H9 (cell line): ENCODE measurements around the gene NEURL2. TPM values are rescaled to one million over a fixed set of nuclear protein-coding genes. Genes with fewer than 3 reads are reported as not detected.

Experiments
- DNase-seq: peaks from one replicate; pipeline ENCODE4 v3.0.0-alpha.2; 2017
- H2AFZ ChIP-seq: one replicate; pipeline ENCODE4 v1.6.1; 2013; ENCODE audit warnings: mild to moderate bottlenecking, low read length, control low read depth, moderate library complexity
- H2AK5ac ChIP-seq: 2 replicates; pipeline ENCODE4 v1.6.1; 2013; ENCODE audit warnings: low read length, control low read depth, mixed read lengths; ENCODE audit not compliant: insufficient read length
- H2BK120ac ChIP-seq: one replicate; pipeline ENCODE4 v1.6.1; 2013; ENCODE audit warnings: low read depth, mild to moderate bottlenecking, low read length, control low read depth, inconsistent platforms; ENCODE audit not compliant: poor library complexity, severe bottlenecking
- H2BK12ac ChIP-seq: 2 replicates; pipeline ENCODE4 v1.6.1; 2013; ENCODE audit warnings: low read length, control low read depth, mixed read lengths, low read depth; ENCODE audit not compliant: insufficient read length
- H2BK15ac ChIP-seq: 2 replicates; pipeline ENCODE4 v1.6.1; 2013; ENCODE audit warnings: low read depth, low read length, control low read depth
- H2BK20ac ChIP-seq: one replicate; pipeline ENCODE4 v1.6.1; 2013; ENCODE audit warnings: low read depth, mild to moderate bottlenecking, low read length, control low read depth, inconsistent platforms; ENCODE audit not compliant: poor library complexity, severe bottlenecking
- H2BK5ac ChIP-seq: 2 replicates; pipeline ENCODE4 v1.6.1; 2013; ENCODE audit warnings: low read length, control low read depth, mixed read lengths; ENCODE audit not compliant: insufficient read length
- H3K14ac ChIP-seq: 2 replicates; pipeline ENCODE4 v1.6.1; 2013; ENCODE audit warnings: low read length, control low read depth; ENCODE audit not compliant: insufficient read depth
- H3K18ac ChIP-seq: 2 replicates; pipeline ENCODE4 v1.6.1; 2013; ENCODE audit warnings: low read depth, mild to moderate bottlenecking, mixed read lengths, low read length, control low read depth; ENCODE audit not compliant: insufficient read length
- H3K23ac ChIP-seq: 2 replicates; pipeline ENCODE4 v1.6.1; 2013; ENCODE audit warnings: low read length, control low read depth, mixed read lengths, low read depth; ENCODE audit not compliant: insufficient read length
- H3K23me2 ChIP-seq: 2 replicates; pipeline ENCODE4 v1.6.1; 2013; ENCODE audit warnings: low read depth, mild to moderate bottlenecking, mixed read lengths, low read length, control low read depth; ENCODE audit not compliant: insufficient read length, poor library complexity, severe bottlenecking
- H3K27ac ChIP-seq: 2 replicates; pipeline ENCODE4 v1.5.1; 2013; ENCODE audit warnings: low read length, control low read depth, mixed read lengths, low read depth; ENCODE audit not compliant: insufficient read length
- H3K27me3 ChIP-seq: 2 replicates; pipeline ENCODE4 v1.6.1; 2013; ENCODE audit warnings: low read length, control low read depth, inconsistent platforms; ENCODE audit not compliant: insufficient read depth
- H3K4ac ChIP-seq: 2 replicates; pipeline ENCODE4 v1.6.1; 2013; ENCODE audit warnings: low read depth, mild to moderate bottlenecking, control low read depth, inconsistent platforms, low read length, moderate library complexity
- H3K4me1 ChIP-seq: 2 replicates; pipeline ENCODE4 v1.6.1; 2013; ENCODE audit warnings: low read length, control low read depth, inconsistent platforms; ENCODE audit not compliant: insufficient read depth
- H3K4me2 ChIP-seq: 2 replicates; pipeline ENCODE4 v1.6.1; 2013; ENCODE audit warnings: low read length, control low read depth, mixed read lengths; ENCODE audit not compliant: insufficient read length, insufficient read depth
- H3K56ac ChIP-seq: 2 replicates; pipeline ENCODE4 v1.6.1; 2013; ENCODE audit warnings: low read depth, mild to moderate bottlenecking, mixed read lengths, low read length, control low read depth; ENCODE audit not compliant: insufficient read length
- H3K79me1 ChIP-seq: 2 replicates; pipeline ENCODE4 v1.6.1; 2013; ENCODE audit warnings: low read depth, mild to moderate bottlenecking, moderate library complexity, low read length, control low read depth, inconsistent platforms; ENCODE audit not compliant: insufficient read depth, poor library complexity, severe bottlenecking
- H3K79me2 ChIP-seq: 2 replicates; pipeline ENCODE4 v1.6.1; 2013; ENCODE audit warnings: low read length, control low read depth, inconsistent platforms; ENCODE audit not compliant: insufficient read depth
- H3K9ac ChIP-seq: 2 replicates; pipeline ENCODE4 v1.6.1; 2013; ENCODE audit warnings: low read length, control low read depth, mixed read lengths; ENCODE audit not compliant: insufficient read length; ENCODE audit errors: extremely low read depth
- H3K9me3 ChIP-seq: one replicate; pipeline ENCODE4 v1.6.1; 2013; ENCODE audit warnings: low read depth, low read length, inconsistent platforms; ENCODE audit not compliant: control insufficient read depth
- H3T11ph ChIP-seq: one replicate; pipeline ENCODE4 v1.6.1; 2013; ENCODE audit warnings: mild to moderate bottlenecking, low read length, control low read depth, inconsistent platforms
- H4K20me1 ChIP-seq: one replicate; pipeline ENCODE4 v1.6.1; 2013; ENCODE audit not compliant: control insufficient read depth, insufficient read length, insufficient read depth
- H4K5ac ChIP-seq: 2 replicates; pipeline ENCODE4 v1.6.1; 2013; ENCODE audit warnings: low read depth, mild to moderate bottlenecking, mixed read lengths, low read length, control low read depth; ENCODE audit not compliant: insufficient read length
- H4K8ac ChIP-seq: replicated peaks from 2 replicates; pipeline ENCODE4 v1.6.1; 2013; ENCODE audit warnings: low read length, control low read depth, mixed read lengths, low read depth; ENCODE audit not compliant: insufficient read length
- H4K91ac ChIP-seq: 2 replicates; pipeline ENCODE4 v1.6.1; 2013; ENCODE audit warnings: low read depth, mild to moderate bottlenecking, moderate library complexity, mixed read lengths, low read length, control low read depth; ENCODE audit not compliant: insufficient read length
- H3K27ac Mint-ChIP-seq, 3 experiments: 2 replicates in 2 of 3; 3 replicates in 1 of 3; pipeline ENCODE4 v1.8.0; 2020 to 2021; ENCODE audit warnings: mixed read lengths in 3 of 3, mild to moderate bottlenecking in 1 of 3, moderate library complexity in 1 of 3
- H3K27me3 Mint-ChIP-seq: 2 replicates; pipeline ENCODE4 v1.8.0; 2021; ENCODE audit warnings: low read depth, mild to moderate bottlenecking, moderate library complexity, mixed read lengths
- H3K36me3 Mint-ChIP-seq, 3 experiments: 2 replicates in 2 of 3; 3 replicates in 1 of 3; pipeline ENCODE4 v1.8.0; 2020 to 2021; ENCODE audit warnings: low read depth in 3 of 3, mixed read lengths in 3 of 3; ENCODE audit not compliant: insufficient read depth in 1 of 3
- H3K4me1 Mint-ChIP-seq, 2 experiments: 2 replicates each; pipeline ENCODE4 v1.8.0; 2020; ENCODE audit warnings: mixed read lengths in 2 of 2
- H3K4me3 Mint-ChIP-seq, 2 experiments: 2 replicates in 1 of 2; 3 replicates in 1 of 2; pipeline ENCODE4 v1.8.0; 2020 to 2021; ENCODE audit warnings: mild to moderate bottlenecking in 2 of 2, mixed read lengths in 2 of 2, moderate library complexity in 1 of 2
- H3K9me3 Mint-ChIP-seq, 2 experiments: 2 replicates in 1 of 2; 3 replicates in 1 of 2; pipeline ENCODE4 v1.8.0; 2020; ENCODE audit warnings: mild to moderate bottlenecking in 2 of 2, mixed read lengths in 2 of 2, moderate library complexity in 1 of 2
- WGBS: extraction: QIAGEN DNeasy Blood & Tissue Kit; methylation state at CpG from one replicate; pipeline ENCODE4 v1.1.7; 2013; ENCODE audit warnings: missing lambda C conversion rate, low lambda C conversion rate, mixed read lengths; ENCODE audit not compliant: insufficient read length; ENCODE audit errors: extremely low coverage; 5-methylcytosine and 5-hydroxymethylcytosine counted together
- total RNA-seq: library from RNA; stranded (reverse); gene quantifications from 2 replicates; pipeline ENCODE4 v1.2.1, GENCODE V29; 2021
- TF ChIP-seq, protein P1 (sequence below): fragments of 200-600 bp; sonication (generic); conservative IDR thresholded peaks from 3 replicates; pipeline ENCODE4 v1.8.0; 2021; ENCODE audit warnings: antibody characterized with exemption, mild to moderate bottlenecking

NEURL2 gene
- total RNA-seq, 1 experiment from 2014 or later: 5.4 TPM

DNA sequence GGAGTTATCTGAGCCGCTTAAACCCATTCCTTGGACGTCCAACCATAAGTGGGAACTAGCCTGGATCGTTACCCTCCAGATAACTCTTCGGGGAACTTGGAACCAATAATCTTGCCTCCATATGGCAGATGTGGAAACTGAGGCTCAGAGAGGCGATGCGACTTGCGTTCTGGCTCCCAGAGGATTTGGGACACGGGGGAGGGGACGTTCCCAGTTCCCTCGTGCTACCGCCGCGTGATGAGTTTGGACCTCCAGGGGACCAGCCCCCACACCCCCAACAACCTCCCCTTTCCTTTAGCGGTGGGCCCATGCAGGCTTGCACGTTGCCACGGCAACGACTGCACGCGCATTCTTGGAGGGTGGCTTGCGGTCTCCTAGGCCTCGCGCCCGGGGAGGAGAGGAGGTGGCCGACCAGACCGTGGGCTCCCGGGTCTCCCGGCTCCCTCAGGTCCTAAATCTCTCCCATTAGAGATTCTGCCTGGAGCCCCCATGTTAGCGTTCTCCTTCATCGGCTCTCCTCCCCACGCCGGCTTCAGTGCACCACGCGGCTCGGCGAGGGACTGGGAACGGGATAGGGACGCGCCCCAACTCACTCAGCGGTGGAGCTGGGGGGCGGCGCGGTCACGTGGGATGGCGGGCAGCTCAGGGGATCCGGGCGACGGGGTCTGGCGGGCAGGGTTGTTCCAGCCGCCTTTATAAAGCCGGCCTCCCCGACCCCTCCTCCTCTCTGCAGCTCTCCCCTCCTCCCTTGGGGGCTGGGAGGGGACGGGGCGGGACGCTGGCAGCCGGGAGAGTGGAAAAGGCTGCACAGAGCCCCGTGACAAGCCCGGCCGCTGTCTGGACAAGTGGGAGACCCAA is 20.7 kb upstream of the NEURL2 start, which contains the start of gene PLTP:
PLTP (minus strand) TSS at position 670 of the 858 bp plus-strand sequence. CDS start 703 bp downstream, outside the sequence.
- TF ChIP-seq, protein P1, sequence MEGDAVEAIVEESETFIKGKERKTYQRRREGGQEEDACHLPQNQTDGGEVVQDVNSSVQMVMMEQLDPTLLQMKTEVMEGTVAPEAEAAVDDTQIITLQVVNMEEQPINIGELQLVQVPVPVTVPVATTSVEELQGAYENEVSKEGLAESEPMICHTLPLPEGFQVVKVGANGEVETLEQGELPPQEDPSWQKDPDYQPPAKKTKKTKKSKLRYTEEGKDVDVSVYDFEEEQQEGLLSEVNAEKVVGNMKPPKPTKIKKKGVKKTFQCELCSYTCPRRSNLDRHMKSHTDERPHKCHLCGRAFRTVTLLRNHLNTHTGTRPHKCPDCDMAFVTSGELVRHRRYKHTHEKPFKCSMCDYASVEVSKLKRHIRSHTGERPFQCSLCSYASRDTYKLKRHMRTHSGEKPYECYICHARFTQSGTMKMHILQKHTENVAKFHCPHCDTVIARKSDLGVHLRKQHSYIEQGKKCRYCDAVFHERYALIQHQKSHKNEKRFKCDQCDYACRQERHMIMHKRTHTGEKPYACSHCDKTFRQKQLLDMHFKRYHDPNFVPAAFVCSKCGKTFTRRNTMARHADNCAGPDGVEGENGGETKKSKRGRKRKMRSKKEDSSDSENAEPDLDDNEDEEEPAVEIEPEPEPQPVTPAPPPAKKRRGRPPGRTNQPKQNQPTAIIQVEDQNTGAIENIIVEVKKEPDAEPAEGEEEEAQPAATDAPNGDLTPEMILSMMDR: no peak
- Mint-ChIP-seq H3K4me1 (peaks cover 6 to 16% of the 10 kb centered on the region in 2 experiments), H3K4me3 (peak within 1 kb of the TSS; percentile 81 to 92), H3K36me3 (peaks cover 21 to 28% (median 24%) of the 10 kb centered on the region in 3 experiments; a peak in 6 of 7 replicates), H3K27ac (peak within 1 kb of the TSS; percentile 94 to 99 (median 99)), H3K27me3 (no peaks in the 10 kb centered on the region), H3K9me3 (no peaks in the 10 kb centered on the region)
- H3K23ac ChIP-seq: no peak within 1 kb of the TSS
- H4K8ac ChIP-seq: no peak within 1 kb of the TSS
- H3K18ac ChIP-seq: peak within 1 kb of the TSS; percentile 54
- H3K4me2 ChIP-seq: peak within 1 kb of the TSS; percentile 91
- no peak within 1 kb of the TSS for H2BK5ac ChIP-seq
- no peak within 1 kb of the TSS for H2AK5ac ChIP-seq
- H2BK120ac ChIP-seq: no peak within 1 kb of the TSS
- H3K23me2 ChIP-seq: peaks cover 16% of the 10 kb centered on the region
- WGBS: no CpG with 5 or more reads among the region's 58 CpGs
- H3K79me2 ChIP-seq: no peaks in the 10 kb centered on the region
- H4K5ac ChIP-seq: no peak within 1 kb of the TSS
- no peak within 1 kb of the TSS for H2AFZ ChIP-seq
- H3K27ac ChIP-seq: no peak within 1 kb of the TSS
- no peaks in the 10 kb centered on the region for H3K4me1 ChIP-seq
- H2BK12ac ChIP-seq: no peak within 1 kb of the TSS
- H2BK20ac ChIP-seq: no peak within 1 kb of the TSS
- no peaks in the 10 kb centered on the region for H3K79me1 ChIP-seq
- no peak within 1 kb of the TSS for H3K4ac ChIP-seq
- H2BK15ac ChIP-seq: no peak within 1 kb of the TSS
- H3K9ac ChIP-seq: peak within 1 kb of the TSS; percentile 64
- H3K56ac ChIP-seq: no peak within 1 kb of the TSS
- peak; percentile 80 for DNase-seq
- H3K27me3 ChIP-seq: no peaks in the 10 kb centered on the region
- H4K20me1 ChIP-seq: no peaks in the 10 kb centered on the region
- H3K14ac ChIP-seq: peak within 1 kb of the TSS; percentile 62; the same call in 1 of the 2 replicates
- no peak within 1 kb of the TSS for H4K91ac ChIP-seq
- H3T11ph ChIP-seq: no peak within 1 kb of the TSS
- H3K9me3 ChIP-seq: no peaks in the 10 kb centered on the region
